Activated CD4-positive, alpha-beta T cell treated with anti-CD3 and anti-CD28 coated beads, Interleukin-2, amount 50 U/mL, for 1 hour (primary cell): Measurements from ENCODE around the gene STX17.
"Not testable (repeated sequence)": the region's sequence is repeated elsewhere in the genome, so short reads cannot be mapped to it uniquely, and the experiment has no call there.

Experiments used
- DNase-seq: peaks from one replicate; pipeline ENCODE4 v3.0.0-alpha.2; 2020

Gene STX17

DNA sequence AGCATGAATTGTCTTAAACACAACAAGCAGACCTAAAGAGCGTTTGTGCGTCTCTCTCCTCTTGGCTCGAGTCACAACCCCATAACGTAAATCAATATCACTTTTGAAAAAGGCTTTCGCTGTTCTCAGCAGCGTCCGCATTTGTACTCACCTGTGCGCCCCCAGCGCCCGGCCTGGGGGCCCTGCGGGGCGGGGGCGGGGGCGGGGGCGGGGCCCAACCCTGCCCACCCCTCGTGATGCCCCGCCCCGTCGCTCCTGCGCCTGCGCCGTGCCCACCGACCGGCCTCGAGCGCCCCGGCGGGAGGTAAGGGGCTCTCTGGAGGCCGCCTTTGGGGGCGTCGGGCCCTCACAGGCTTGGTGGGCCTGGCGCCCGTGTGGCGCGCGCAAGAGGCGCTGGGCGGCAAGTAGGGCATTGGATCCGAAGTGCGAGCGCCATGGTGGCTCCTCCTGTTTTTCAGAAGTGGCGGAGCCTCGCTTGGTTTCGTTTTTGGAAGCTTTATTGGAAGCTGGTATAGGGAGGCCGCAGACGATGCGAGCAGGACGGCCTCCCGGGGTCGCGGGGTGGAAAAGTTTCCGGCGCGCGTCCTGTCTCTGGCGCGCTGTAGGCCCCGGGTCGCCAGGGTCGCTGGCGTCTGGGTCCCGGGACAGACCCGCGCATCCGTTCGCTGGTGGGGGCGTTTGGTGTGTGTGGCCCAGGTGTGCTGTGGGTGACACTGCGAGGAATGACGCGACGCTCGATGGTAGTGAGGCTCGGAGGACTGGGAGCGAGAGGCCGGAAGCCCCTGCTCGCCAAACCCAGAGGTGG, at the start of gene STX17:
Gene STX17 (plus strand): TSS at position 252 of the 805 bp plus-strand sequence. CDS start 8,586 bp downstream, outside the sequence.
- peak; percentile 79 for DNase-seq

DNA sequence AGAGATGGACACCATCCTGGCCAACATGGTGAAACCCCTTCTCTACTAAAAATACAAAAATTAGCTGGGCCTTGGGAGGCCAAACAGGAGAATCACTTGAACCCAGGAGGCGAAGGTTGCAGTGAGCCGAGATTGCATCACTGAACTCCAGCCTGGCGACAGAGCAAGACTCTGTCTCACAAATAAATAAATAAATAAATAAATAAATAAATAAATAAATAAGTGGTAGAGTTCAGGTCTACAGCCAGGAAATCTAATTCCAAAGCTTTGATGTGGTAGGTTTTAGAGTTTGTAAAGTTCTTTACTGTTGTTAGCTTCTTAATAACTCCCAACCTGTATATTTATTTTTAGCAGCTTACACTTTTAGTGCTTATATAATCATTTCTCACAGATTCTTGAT, 48.9 kb upstream of the STX17 start:
- DNase-seq, result not testable (repeated sequence)

- DNase-seq, result no peak
Measured at GRCh38 chr9:99858087-99858486, 48.4 kb upstream of the STX17 start.

DNA sequence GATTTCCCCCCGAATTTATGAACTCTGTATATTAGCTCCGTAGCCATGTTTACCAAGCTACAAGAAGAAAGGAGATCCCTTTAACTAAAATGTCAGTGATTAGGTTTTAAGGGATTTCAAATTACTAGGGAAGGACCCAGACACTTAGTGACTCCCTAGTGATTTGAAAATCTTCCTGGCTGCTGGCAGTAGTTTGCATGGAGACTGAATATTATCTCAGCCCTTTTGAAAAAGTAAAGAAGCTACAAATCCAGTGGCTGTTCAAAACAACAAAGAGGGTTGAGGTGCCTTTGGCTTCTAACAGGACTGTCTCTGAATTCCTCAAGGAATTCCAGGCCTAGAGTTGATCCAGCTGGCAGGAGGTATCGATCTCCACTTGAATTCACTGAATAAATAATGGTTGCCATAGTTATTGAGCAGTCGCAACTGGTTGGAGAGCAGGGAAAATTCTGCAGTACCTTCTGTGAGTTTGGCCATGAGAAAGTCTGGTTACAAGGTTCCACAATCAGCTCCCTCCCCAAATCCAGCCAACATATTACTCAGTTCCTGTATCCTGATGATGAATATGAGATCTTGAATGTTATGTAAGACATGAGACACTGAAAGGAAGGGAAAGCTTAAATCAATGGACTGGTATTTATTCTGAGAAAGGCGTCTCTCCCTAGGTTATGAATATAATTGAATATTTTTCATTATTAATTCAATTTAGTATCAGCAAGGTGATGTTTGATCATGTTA, 47.0 kb upstream of the STX17 start:
- DNase-seq, result no peak

DNA sequence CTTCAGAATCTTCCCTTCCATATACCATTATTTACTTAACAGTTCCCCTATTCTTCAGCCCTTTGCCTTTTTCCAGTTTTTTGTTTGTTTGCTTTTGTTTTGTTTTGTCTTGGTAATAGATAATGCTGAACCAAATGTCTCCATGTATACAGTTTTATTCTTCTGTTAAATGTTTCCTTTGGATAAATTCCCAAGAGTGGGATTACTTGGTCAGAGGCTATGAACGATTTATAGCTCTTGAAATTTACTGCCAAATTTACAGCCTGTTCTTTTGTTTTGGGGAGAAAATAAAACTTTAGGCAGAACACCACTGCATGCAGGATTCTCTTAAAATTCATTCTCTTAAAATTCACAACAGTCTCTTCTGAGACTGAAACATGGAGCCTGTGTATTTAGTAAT, 46.2 kb upstream of the STX17 start:
- no peak for DNase-seq

DNA sequence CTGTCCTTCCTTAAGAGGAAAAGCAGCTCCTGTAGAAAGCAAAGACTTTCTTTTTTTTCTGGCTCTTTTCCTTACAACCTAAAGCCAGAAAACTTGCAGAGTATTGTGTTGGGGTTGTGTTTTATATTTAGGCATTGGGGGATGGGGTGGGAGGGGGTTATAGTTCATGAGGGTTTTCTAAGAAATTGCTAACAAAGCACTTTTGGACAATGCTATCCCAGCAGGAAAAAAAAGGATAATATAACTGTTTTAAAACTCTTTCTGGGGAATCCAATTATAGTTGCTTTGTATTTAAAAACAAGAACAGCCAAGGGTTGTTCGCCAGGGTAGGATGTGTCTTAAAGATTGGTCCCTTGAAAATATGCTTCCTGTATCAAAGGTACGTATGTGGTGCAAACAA, 42.5 kb upstream of the STX17 start:
- no peak for DNase-seq

DNA sequence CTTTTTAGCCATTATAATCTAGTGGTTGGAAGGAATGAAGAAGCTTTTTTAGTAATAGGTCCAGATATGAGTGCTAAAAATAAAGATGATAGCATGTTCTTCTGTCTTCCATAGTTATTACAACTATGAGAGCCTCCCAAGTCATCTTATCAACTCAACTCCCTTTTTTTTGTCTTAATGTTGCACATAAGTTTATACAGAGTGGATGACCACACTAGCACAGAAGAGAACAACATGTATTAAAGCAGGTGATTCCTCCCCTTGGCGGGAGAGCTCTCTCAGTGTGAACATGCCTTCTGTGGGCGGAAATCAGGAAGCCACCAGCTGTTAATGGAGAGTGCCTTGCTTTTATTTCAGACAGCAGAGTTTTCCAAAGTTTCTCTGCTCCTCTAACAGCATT, 40.1 kb upstream of the STX17 start:
- DNase-seq, result no peak

DNA sequence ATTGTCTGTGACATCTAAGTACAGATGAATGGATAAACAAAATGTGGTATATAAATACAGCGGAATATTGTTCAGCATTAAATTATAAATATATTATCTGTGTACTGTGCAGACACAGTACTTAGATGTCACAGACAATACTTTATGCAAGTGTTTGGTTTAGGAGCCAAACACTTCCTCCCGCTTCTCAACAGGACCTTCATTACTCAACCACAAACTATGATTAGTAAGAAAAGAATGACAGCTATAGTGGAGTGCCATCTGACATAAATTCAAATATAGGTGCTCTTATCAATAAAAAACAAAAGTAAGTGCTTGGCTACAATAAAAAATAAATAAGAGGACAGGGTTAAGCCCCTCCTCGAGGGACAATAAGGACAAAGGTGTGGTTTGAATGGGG, 38.9 kb upstream of the STX17 start:
- no peak for DNase-seq

- no peak for DNase-seq
Measured at GRCh38 chr9:99867968-99868367, 38.5 kb upstream of the STX17 start.

GRCh38 chr9:99868845-99869244, 37.6 kb upstream of the STX17 start:
- no peak for DNase-seq

- DNase-seq, result no peak
Measured at GRCh38 chr9:99870126-99870525, 36.3 kb upstream of the STX17 start.

DNA sequence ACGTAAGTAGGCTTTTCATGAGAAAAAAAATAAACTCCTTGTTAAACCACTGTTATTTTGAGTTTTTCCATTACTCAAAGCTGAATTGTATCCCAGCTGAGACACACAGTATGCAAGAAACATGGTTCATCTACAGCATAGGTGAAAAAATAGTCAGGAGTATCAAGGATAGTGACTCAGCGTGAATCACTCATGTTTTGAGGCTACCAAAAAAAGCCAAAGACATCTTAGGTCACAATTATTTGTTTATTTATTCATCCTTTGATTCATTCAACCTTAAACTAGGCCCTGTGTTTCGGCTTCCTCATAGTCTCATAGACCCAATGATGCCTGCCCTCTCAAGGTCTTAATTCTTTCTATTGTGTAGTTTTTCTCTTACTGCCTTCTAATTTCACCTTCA, 32.9 kb upstream of the STX17 start:
- no peak for DNase-seq

DNA sequence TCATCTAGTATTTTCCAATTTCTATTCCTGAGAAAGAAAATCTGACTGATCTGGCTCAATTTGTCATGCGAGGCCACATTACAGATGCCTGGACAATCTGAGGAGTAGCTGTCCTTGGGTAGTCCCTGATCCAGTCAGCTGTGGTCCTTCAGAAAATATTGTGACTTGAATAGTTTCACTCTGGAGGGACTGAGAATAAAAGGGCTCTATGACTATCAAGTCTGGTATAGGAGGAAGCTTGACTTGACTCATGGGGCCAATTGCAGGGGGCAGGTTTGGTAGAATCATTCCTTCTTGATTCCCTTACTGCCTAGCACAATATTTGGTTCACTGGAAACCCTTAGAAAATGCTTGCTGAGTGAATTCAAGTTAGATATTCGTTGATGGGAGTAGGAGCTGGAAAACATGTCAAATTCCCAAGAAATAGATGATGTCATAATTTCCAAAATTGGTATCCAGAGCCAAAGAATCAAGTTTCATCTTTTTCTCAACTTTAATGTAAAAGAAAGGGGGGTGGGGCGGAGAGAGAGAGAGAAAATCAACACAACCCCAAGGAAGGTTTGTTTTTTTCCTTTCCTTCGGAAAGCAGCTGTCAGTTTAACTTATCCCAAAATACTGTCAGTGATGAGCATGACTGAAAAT, 32.4 kb upstream of the STX17 start:
- no peak for DNase-seq

GRCh38 chr9:99876190-99876589, 30.3 kb upstream of the STX17 start:
- DNase-seq, result no peak

DNA sequence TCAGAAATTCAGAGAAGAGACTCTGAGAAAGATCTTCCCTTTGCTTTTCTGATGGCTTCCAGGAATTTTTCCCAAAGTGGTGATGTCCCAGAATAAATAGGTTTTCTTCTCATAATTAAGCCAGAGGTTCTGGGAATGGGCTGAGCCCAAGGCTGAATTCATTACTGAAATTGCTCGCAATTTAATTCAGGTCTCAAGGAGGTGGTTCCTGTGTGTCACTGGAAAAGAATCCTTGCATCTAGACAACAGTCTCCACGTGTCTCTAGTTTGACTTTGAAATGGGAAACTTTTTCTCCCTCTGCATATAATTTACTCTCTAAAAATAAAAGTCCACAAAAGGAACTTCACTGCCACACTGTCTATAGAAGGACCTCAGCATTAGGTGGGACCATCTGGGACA, 27.8 kb upstream of the STX17 start:
- no peak for DNase-seq

GRCh38 chr9:99881769-99882168, 24.7 kb upstream of the STX17 start:
- no peak for DNase-seq

DNA sequence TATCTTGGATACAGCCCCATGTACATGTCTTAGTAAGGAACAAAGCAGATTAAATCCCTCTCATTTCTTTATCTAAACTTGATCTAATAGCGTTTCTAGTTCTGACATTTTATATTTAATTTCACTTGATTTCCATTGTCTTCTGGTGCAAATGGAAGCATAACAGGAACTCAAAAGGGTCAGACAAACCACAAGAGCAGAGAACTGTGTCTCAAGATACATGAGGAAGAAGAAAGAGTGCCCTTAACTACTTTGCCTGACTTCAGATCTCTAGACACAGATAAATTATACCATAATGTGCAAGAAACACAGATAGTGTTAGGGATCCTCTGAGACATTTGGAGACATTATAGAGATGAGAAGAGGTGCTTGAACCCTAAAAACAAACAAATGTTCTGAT, 20.7 kb upstream of the STX17 start:
- DNase-seq, result no peak

DNA sequence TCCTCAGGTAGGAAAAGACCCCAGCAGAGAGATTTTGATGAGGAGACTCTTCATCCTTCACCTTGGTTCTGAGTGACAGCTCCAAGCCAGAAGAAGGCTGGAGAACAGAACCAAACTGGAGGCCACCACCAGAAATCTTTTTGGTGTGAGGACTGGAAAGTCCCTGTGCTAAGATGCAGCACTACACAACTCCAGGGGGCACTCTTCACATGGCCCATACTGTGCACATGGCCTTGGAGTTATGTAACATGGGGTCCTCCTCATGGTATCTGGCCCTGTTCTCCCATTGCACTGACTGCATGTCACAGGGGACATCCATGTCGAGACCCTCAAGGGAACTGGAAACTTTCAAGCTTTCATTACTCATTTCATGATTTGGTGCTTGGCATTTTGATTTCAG, 17.3 kb upstream of the STX17 start:
- no peak for DNase-seq

GRCh38 chr9:99894826-99895225, 11.6 kb upstream of the STX17 start:
- no peak for DNase-seq

DNA sequence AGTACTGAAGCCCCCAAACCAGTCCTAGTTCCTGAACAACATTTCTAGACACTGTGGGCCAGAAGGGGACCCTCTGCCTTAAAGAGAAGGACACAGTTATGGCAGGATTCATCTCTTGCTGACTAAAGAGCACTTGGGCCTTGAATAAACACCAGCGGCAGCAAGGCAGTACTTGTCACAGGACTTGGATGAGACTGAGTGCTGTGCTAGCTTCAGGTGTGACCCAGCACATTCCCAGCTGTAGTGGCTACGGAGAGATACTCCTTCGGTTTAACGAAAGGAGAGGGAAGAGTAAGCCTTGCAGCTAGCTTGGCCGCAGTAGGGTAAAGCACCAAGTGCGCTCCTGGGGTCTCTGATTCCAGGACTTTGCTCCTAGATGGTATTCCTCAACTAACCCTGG, 10.9 kb upstream of the STX17 start:
- DNase-seq, result no peak

GRCh38 chr9:99896119-99896518, 10.3 kb upstream of the STX17 start:
- DNase-seq, result no peak

DNA sequence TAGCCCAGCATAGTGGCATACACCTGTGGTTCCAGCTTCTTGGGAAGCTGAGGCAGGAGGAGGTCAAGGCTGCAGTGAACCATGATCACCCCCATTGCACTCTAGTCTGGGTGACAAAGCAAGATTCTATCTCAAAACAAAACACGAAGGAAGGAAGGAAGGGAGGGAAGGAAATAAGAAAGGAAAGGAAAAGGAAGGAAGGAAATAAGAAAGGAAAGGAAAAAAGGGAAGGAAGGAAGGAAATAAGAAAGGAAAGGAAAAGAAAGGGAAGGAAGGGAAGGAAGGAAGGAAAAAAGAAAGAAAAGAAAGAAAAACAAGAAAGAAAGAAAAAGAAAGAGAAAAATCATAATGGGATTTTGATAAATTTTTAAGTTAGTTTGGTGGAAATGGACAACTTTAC, 3.1 kb upstream of the STX17 start:
- DNase-seq, result no peak

DNA sequence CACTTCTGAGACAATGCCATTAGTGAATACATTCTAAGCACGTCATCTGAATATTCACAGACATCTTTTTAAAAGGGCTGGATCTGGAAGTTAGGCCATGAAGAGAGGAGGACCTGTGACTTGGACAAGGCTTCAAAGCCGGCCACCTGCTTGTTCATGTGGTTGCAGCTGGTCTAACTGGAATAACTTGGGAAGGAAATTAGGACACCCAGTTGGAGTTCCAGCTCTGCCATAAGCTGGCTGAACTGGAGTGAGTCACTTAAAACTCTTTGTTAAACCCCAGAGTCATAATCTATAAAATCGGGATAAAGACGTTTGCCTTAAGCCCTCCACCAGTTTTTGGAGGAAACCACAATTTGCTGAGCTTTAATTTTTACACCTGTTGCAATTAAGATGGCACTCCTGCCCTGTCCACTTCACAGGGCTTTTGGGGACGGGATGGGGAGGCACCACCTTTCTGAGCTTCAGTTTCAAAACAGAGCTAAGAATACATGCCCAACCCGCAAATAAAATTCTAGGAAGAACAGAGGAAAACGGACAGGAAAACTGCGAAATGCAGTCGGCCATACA, 536 bp upstream of the STX17 start:
- DNase-seq, result no peak

- DNase-seq, result no peak
Measured at GRCh38 chr9:99907208-99907532, 716 bp downstream of the STX17 start.
